Measurements from ENCODE around the gene EEFSEC.

EEFSEC gene

DNA sequence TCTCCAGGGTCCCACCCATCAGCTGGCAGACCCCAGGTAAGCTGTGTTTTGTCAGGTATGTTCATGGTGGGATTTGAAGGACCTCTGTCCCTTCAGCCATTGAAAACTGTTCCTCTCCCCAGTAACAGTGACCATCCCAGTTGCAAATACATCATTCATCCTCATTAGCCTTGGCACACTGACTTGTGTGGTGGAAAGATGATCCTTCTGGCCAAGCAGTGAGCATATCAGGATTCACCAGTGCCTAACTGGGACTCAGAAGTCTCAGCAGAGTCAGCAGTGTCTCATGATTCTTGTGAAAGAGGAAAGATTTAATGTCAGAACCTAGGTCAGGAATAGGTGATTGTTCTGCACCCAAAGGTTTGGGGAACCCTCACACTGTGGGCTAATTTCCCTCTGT is 223.2 kb downstream of the EEFSEC start:
- DNase-seq, result no peak

- DNase-seq, result no peak
Observed at GRCh38 chr3:128378631-128379347, 225.5 kb downstream of the EEFSEC start.

GRCh38 chr3:128379367-128380160 is 226.3 kb downstream of the EEFSEC start:
- no peak for DNase-seq

DNA sequence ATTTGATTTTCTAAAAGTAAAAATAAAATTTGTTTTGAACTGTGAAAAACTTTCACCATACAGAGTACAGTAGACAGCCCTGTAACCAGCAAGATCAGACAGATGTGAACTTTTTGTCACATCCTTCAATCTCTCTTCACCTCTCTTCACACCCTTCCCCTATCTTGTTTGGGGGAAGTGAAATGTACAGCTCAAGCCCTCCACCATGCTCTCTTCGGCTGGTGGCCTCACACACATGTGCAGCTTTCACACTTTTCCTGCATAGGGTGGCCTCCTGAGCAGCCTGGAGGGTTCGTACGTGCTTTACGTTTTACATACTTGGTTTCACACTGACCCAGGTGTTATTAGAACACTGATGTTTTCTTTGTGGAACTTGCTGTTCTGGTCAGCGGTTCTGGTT is 227.0 kb downstream of the EEFSEC start:
- DNase-seq, result no peak

GRCh38 chr3:128380719-128381118 is 227.4 kb downstream of the EEFSEC start:
- no peak for DNase-seq

- DNase-seq, result no peak
Observed at GRCh38 chr3:128381609-128382008, 228.3 kb downstream of the EEFSEC start.

- DNase-seq, result no peak
Observed at GRCh38 chr3:128382221-128382807, 229.0 kb downstream of the EEFSEC start.

- DNase-seq, result no peak
Observed at GRCh38 chr3:128383316-128384235, 230.3 kb downstream of the EEFSEC start.

GRCh38 chr3:128385080-128385832 is 232.0 kb downstream of the EEFSEC start:
- no peak for DNase-seq

DNA sequence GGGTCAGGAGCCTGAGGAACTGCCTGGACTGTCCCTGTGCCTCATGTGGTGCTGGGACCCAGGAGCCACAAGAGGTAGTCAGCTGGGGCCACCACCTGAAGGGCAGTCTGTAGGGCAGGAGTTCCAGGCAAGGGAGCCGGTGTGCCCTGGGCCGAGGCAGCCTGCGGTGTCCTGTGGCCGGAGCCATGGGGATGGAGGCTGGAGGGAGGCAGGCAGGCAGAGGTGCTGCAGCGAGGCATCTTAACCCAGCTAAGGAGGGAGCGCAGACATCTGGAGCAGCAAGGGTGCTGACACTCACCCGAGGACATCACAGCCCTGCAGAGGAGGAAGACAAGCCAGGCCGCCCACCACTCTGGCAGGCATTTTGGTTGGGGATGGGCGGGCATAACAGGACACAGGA is 235.7 kb downstream of the EEFSEC start:
- no peak for DNase-seq

GRCh38 chr3:128390867-128391266 is 237.6 kb downstream of the EEFSEC start:
- no peak for DNase-seq

GRCh38 chr3:128392021-128392420 is 238.7 kb downstream of the EEFSEC start:
- DNase-seq, result no peak

DNA sequence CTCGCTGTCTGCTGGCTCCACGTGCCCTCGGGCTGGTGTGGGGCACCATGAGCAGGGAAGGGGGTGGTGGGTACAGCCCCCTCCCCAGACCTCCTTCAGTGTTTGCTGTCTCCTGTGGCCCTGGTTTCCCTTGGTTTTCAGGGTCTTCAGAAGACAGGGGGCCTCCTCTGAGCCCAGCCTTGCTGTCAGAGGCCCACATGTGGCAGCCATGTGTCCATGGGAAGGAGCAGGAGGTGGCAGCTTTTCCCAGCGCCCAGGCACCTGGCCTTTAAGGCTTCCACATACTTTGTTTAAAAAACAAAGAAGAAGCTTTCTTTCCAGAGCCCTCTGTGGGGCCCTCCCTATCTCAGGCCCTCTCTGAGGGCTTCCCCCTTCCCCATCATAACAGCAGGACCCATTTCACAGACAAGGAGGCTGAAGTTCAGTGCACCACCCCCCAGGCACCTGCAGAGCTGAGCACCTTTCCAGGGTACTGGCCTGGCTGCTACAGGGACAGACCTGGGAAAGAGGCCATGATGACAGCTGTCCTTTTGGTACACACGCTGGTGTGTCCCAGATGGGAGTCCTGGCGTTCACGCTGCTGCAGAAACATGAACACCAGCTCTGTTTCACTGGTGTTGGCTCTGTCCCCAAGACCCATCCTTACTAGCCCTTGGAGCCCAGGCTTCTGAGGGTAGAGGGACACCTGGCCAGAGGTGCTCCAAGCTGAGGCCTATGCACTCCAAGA is 239.7 kb downstream of the EEFSEC start:
- DNase-seq, result no peak

GRCh38 chr3:128394033-128394432 is 240.8 kb downstream of the EEFSEC start:
- DNase-seq, result no peak

- no peak for DNase-seq
Observed at GRCh38 chr3:128395046-128395445, 241.8 kb downstream of the EEFSEC start.

DNA sequence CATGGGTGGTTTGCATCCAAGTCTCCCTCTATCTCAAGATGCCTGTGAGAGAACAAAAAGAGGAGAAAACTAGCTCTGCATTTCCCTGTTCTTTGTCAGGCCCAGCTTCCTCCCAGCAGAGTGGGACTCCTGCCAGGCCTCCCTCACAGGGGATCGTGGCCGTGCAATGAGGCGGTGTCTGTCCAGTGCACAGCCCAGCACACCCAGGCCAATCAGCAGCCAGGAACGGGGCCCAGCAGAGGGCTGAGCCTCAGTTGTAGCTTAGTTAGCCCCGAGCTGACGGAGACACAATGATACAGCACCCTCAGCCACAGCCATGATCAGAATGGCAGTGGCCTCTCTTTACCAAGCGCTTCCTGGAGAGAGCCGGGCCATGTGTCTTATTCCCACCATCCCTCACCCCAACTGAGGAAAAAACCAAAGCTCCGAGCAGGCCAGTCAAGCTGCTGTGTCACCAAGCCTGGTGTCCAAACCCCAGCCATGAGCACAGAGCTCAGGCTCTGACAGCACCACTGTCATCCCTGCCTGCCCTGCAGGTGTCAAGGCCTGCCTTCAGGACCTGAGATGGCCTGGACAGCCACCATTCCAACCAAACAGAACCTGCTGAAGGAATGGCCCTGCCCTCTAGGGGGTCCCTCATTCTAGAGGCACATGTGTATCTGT is 242.3 kb downstream of the EEFSEC start:
- DNase-seq, result no peak

GRCh38 chr3:128397484-128397883 is 244.2 kb downstream of the EEFSEC start:
- DNase-seq, result no peak

DNA sequence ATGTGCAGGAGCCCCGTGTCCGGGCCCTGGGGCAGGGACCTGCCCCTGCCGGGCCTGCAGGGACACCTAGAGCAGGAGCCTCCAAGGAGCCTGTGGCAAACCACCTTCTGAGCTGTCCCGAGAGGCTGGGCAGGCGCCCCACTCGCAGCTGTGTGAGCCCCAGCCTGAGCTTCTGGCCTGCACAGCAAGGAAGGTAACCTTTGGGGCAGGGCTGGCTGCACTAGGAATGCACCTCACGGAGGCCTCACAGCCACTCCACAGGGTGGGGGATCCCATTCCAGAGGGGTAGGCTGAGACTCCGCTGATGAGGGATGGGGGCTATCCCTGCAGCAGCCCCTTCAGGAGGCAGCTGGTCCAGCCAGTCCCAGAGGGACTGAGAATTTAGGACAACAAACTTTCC is 245.3 kb downstream of the EEFSEC start:
- DNase-seq, result no peak

DNA sequence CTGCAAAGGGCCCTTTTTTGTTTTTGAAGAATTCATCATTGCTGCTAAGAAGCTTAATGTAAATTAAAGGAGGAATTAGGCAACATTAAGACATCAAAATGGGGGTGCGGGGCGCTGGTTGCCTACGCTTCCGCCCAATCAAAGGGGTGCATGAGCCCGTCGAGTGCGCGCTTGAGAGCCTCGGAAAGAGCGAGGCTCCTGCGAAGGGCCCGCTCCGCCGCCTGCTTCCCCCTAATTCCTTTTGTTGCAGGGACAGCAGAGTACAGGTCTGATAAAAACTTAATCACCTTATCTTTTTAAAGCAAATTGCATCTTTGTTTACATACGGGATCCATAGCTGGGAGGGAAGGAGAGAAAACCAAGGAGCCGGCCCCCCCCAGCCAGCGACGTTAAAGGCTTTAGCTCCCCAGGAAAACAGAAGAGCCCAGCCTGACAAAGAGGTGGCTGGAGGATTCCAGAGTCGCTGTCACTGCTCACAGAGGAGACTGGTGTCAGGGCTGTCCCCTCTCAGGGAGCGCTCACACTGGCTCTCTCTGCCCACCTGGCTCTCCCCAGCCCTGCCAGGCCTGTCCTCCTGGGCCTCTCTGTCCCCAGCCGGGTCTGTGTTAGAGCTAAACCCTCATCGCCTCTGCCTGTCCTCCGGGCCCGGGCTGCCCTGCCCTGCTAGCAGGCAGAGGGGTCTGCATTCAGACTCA is 246.1 kb downstream of the EEFSEC start:
- no peak for DNase-seq

DNA sequence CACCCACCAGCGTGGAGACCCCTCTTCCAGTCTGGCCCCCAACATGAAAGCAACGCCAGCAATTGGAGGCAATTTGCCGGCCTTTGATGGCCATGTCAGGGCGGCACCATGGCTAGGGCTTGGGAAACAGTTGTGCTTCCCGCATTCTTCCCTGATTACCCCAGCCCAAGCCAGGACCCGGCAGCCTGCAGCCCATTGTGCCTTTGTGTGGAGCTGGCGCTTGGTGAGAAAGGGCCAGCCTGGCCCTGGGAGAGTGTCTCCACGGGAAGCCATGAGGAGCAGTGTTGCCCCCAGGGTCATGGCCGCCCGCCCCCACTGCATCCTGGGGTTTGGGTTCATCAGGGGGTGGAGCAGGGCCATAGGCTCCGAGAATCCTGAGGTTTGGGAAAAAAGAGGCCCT is 247.4 kb downstream of the EEFSEC start:
- DNase-seq, result no peak

All from T-helper 1 cell (primary cell).